ENCODE data around the gene WFDC11.
A peak's percentile ranks its signal among the peaks of the same experiment; 100 is the strongest.
"Not testable (repeated sequence)": the region's sequence is repeated elsewhere in the genome, so short reads cannot be mapped to it uniquely, and the experiment has no call there.

Gene WFDC11

GRCh38 chr20:45670139-45670538 lies at the start of gene WFDC11:
WFDC11 (minus strand) TSS chr20:45670239; CDS start chr20:45650600, 19,639 bp downstream.
- ChIA-PET POLR2A (no interaction called here), CTCF (interaction anchor here (1.0 kb wide), 1 partner anchor 41 kb away, joined by 3 read pairs; the partner anchor contains the start of gene WFDC10A)
- Histone ChIP-seq H3K4me3 (ENCODE audit: low read depth, low read length) (no peak within 1 kb of the TSS), H3K36me3 (ENCODE audit: control insufficient read depth in 2 of 2, insufficient read depth in 1 of 2, low read length in 2 of 2) (no peaks in the 10 kb centered on the region), H3K4me1 (ENCODE audit: control insufficient read depth, insufficient read depth, low read length) (no peaks in the 10 kb centered on the region), H3K9me3 (ENCODE audit: control insufficient read depth, insufficient read depth, low read depth, low read length) (no peaks in the 10 kb centered on the region), H3K27ac (ENCODE audit: extremely low read depth, low read depth, low read length) (no peak within 1 kb of the TSS)
- TF ChIP-seq YY2 (tag by site-specific recombination; IDR thresholded peaks at IDR 0.05), result no peak
- TF ChIP-seq MEIS1 (CRISPR knock-in tag; IDR thresholded peaks at IDR 0.05; ENCODE audit: borderline replicate concordance), result no peak
- TF ChIP-seq SP3 (tag by site-specific recombination; IDR thresholded peaks at IDR 0.05), result no peak
- TF ChIP-seq ZNF785 (tag by site-specific recombination; IDR thresholded peaks at IDR 0.05), result no peak
- TF ChIP-seq ZNF837 (tag by site-specific recombination; IDR thresholded peaks at IDR 0.05), result no peak
- no peak for TF ChIP-seq RBAK (tag by site-specific recombination; IDR thresholded peaks at IDR 0.05)
- TF ChIP-seq ZNF791 (tag by site-specific recombination; IDR thresholded peaks at IDR 0.05), result no peak
- TF ChIP-seq HOXA7 (CRISPR knock-in tag; IDR thresholded peaks at IDR 0.05; ENCODE audit: borderline replicate concordance), result no peak
- no peak for TF ChIP-seq ZBTB26 (tag by site-specific recombination; optimal IDR thresholded peaks at IDR 0.05)
- TF ChIP-seq ZSCAN18 (tag by site-specific recombination; IDR thresholded peaks at IDR 0.05), result no peak
- no peak for TF ChIP-seq ZNF768 (tag by site-specific recombination; IDR thresholded peaks at IDR 0.05)
- TF ChIP-seq CTCF (tag by site-specific recombination; IDR thresholded peaks at IDR 0.05), result no peak

- H3K27ac ChIP-seq (ENCODE audit: extremely low read depth, low read depth, low read length); H3K36me3 ChIP-seq (ENCODE audit: control insufficient read depth in 2 of 2, insufficient read depth in 1 of 2, low read length in 2 of 2); H3K9me3 ChIP-seq (ENCODE audit: control insufficient read depth, insufficient read depth, low read depth, low read length); H3K4me3 ChIP-seq (ENCODE audit: low read depth, low read length); H3K4me1 ChIP-seq (ENCODE audit: control insufficient read depth, insufficient read depth, low read length); POLR2A ChIA-PET: not testable (repeated sequence)
- CTCF ChIA-PET, result interaction anchor here (0.6 to 0.7 kb wide), 2 partner anchors 30 to 271 kb away, joined by 3 read pairs; no protein-coding TSS in a partner anchor
Observed at GRCh38 chr20:45716141-45716688, 46.2 kb upstream of the WFDC11 start.

GRCh38 chr20:45704969-45705637 lies 35.1 kb upstream of the WFDC11 start, which contains the start of gene WFDC10B:
WFDC10B (minus strand) TSS chr20:45705019; CDS start chr20:45685992, 19,027 bp downstream.
- H3K36me3 ChIP-seq (ENCODE audit: control insufficient read depth in 2 of 2, insufficient read depth in 1 of 2, low read length in 2 of 2), result no peaks in the 10 kb centered on the region
- H3K4me1 ChIP-seq (ENCODE audit: control insufficient read depth, insufficient read depth, low read length), result peaks cover 3% of the 10 kb centered on the region; the same call in 1 of the 2 replicates
- no peaks in the 10 kb centered on the region for H3K9me3 ChIP-seq (ENCODE audit: control insufficient read depth, insufficient read depth, low read depth, low read length)
- H3K27ac ChIP-seq (ENCODE audit: extremely low read depth, low read depth, low read length), result no peak within 1 kb of the TSS
- no peak within 1 kb of the TSS for H3K4me3 ChIP-seq (ENCODE audit: low read depth, low read length)
- ChIA-PET POLR2A (no interaction called here), CTCF (interaction anchor here (1.2 kb wide), 1 partner anchor 66 kb away, joined by 6 read pairs; no protein-coding TSS in a partner anchor)
- TF ChIP-seq ZIC2 (tag by site-specific recombination; IDR thresholded peaks at IDR 0.05) (peak; percentile 37), ZNF791 (tag by site-specific recombination; IDR thresholded peaks at IDR 0.05) (no peak), PRDM10 (tag by site-specific recombination; IDR thresholded peaks at IDR 0.05) (0 out of 2 replicates have a peak, but pooled peaks have one; percentile 28), OSR2 (tag by site-specific recombination; IDR thresholded peaks at IDR 0.05) (no peak), GLIS2 (tag by site-specific recombination; IDR thresholded peaks at IDR 0.05) (no peak), ZNF169 (tag by site-specific recombination; IDR thresholded peaks at IDR 0.05) (no peak), ZNF362 (tag by site-specific recombination; IDR thresholded peaks at IDR 0.05) (no peak), KLF7 (tag by site-specific recombination; IDR thresholded peaks at IDR 0.05; ENCODE audit: borderline replicate concordance) (no peak), ZNF658 (tag by site-specific recombination; IDR thresholded peaks at IDR 0.05) (no peak)

Data from HEK293 (cell line).